Fibroblast of lung (primary cell): ENCODE results near the gene PCSK4. TPM values are rescaled to one million over a fixed set of nuclear protein-coding genes. Genes with fewer than 3 reads are reported as not detected.
A peak's percentile ranks its signal among the peaks of the same experiment; 100 is the strongest.

Experiments
- DNase-seq, 2 donors: peaks; one replicate each; pipeline versions ENCODE4 v3.0.0 to v3.0.0-alpha.2; 2010; ENCODE audit warnings: low read depth in 2 of 2
- H2AFZ ChIP-seq: 2 replicates; pipeline ENCODE4 v1.5.1; 2012; ENCODE audit warnings: low read length, control low read depth, inconsistent platforms
- H3K27ac ChIP-seq: 2 replicates; pipeline ENCODE4 v1.5.1; 2011; ENCODE audit warnings: low read length, control low read depth; ENCODE audit not compliant: insufficient read depth
- H3K27me3 ChIP-seq: 2 replicates; pipeline ENCODE4 v1.5.1; 2011; ENCODE audit warnings: mild to moderate bottlenecking, low read length; ENCODE audit not compliant: control insufficient read depth, insufficient read depth
- H3K36me3 ChIP-seq: 2 replicates; pipeline ENCODE4 v1.5.1; 2011; ENCODE audit warnings: low read length; ENCODE audit not compliant: control insufficient read depth, insufficient read depth
- H3K4me1 ChIP-seq: 2 replicates; pipeline ENCODE4 v1.5.1; 2011; ENCODE audit warnings: low read length; ENCODE audit not compliant: control insufficient read depth, insufficient read depth; ENCODE audit errors: extremely low read depth
- H3K4me2 ChIP-seq: 2 replicates; pipeline ENCODE4 v1.5.1; 2011; ENCODE audit warnings: low read length, control low read depth; ENCODE audit not compliant: insufficient read depth; ENCODE audit errors: extremely low read depth
- H3K4me3 ChIP-seq, 4 experiments: fragments of 200-600 bp in 1 of 4; sonication (generic) in 1 of 4; replicated peaks in 1 of 4; 2 replicates each; pipeline ENCODE4 v1.5.1; 2011 to 2016; ENCODE audit warnings: low read length in 4 of 4, low read depth in 3 of 4, mild to moderate bottlenecking in 3 of 4, control low read depth in 2 of 4, inconsistent platforms in 1 of 4, mixed read lengths in 1 of 4; ENCODE audit not compliant: insufficient read depth in 1 of 4; ENCODE audit errors: control extremely low read depth in 1 of 4
- H3K79me2 ChIP-seq: 2 replicates; pipeline ENCODE4 v1.5.1; 2012; ENCODE audit warnings: mild to moderate bottlenecking, low read length, inconsistent platforms; ENCODE audit not compliant: control insufficient read depth, insufficient read depth
- H3K9ac ChIP-seq: 2 replicates; pipeline ENCODE4 v1.5.1; 2011; ENCODE audit warnings: mild to moderate bottlenecking, low read length, control low read depth; ENCODE audit not compliant: insufficient read depth
- H3K9me3 ChIP-seq: 2 replicates; pipeline ENCODE4 v1.5.1; 2012; ENCODE audit warnings: low read depth, low read length; ENCODE audit not compliant: control insufficient read depth, insufficient read depth
- H4K20me1 ChIP-seq: 2 replicates; pipeline ENCODE4 v1.5.1; 2011; ENCODE audit warnings: low read length; ENCODE audit not compliant: control insufficient read depth, insufficient read depth; ENCODE audit errors: extremely low read depth
- EZH2 ChIP-seq: IDR thresholded peaks from 2 replicates; pipeline ENCODE4 v1.5.1; 2012; ENCODE audit warnings: low read length, control low read depth, mild to moderate bottlenecking; ENCODE audit errors: missing control alignments
- polyA plus RNA-seq, 2 donors: library from polyadenylated mRNA; depleted of rRNA in 1 of 2; stranded (reverse) in 1 of 2; unstranded in 1 of 2; fragments of >200 nt; gene quantifications; 2 replicates each; pipeline ENCODE4 v1.2.1, GENCODE V29; 2011 to 2012; ENCODE audit warnings: missing spikeins in 1 of 2
- total RNA-seq: library from RNA; depleted of rRNA; stranded (reverse); fragments of >200 nt; gene quantifications from 2 replicates; pipeline ENCODE4 v1.2.1, GENCODE V29; 2014
- TF ChIP-seq, protein P1 (sequence below), 2 donors: IDR thresholded peaks in 1 of 2; conservative IDR thresholded peaks in 1 of 2; 1 replicate in 1 of 2; 2 replicates in 1 of 2; pipeline ENCODE4 v1.5.1; 2011 to 2012; ENCODE audit warnings: low read length in 2 of 2, control low read depth in 1 of 2, inconsistent platforms in 1 of 2, low read depth in 1 of 2, mild to moderate bottlenecking in 1 of 2

PCSK4 gene
- total and polyA plus RNA-seq, 2 donors (not counting 1 experiment from before 2014, with no cell fraction given), result 0.28 to 3.5 TPM

GRCh38 chr19:1503925-1504773 lies 14.0 kb upstream of the PCSK4 start:
- Histone ChIP-seq H3K4me3 (no peak overlapping the region), H3K79me2 (no peaks in the 10 kb centered on the region), H3K9me3 (no peaks in the 10 kb centered on the region), H3K4me2 (no peak overlapping the region), H3K36me3 (no peaks in the 10 kb centered on the region), H4K20me1 (no peaks in the 10 kb centered on the region), H3K4me1 (peaks cover 2% of the 10 kb centered on the region), H2AFZ (no peak overlapping the region), H3K27me3 (peaks cover 9% of the 10 kb centered on the region), H3K9ac (no peak overlapping the region), H3K27ac (no peak overlapping the region)
- TF ChIP-seq, protein P1, sequence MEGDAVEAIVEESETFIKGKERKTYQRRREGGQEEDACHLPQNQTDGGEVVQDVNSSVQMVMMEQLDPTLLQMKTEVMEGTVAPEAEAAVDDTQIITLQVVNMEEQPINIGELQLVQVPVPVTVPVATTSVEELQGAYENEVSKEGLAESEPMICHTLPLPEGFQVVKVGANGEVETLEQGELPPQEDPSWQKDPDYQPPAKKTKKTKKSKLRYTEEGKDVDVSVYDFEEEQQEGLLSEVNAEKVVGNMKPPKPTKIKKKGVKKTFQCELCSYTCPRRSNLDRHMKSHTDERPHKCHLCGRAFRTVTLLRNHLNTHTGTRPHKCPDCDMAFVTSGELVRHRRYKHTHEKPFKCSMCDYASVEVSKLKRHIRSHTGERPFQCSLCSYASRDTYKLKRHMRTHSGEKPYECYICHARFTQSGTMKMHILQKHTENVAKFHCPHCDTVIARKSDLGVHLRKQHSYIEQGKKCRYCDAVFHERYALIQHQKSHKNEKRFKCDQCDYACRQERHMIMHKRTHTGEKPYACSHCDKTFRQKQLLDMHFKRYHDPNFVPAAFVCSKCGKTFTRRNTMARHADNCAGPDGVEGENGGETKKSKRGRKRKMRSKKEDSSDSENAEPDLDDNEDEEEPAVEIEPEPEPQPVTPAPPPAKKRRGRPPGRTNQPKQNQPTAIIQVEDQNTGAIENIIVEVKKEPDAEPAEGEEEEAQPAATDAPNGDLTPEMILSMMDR (conservative IDR thresholded peaks at IDR 0.05 in 1 of 2, IDR thresholded peaks at IDR 0.05 in 1 of 2; ENCODE audit: low read depth in 1 of 2, low read length in 2 of 2), result no peak
- no peak for TF ChIP-seq EZH2
- DNase-seq, result no peak

- peak in 1 of 2 donors; percentile 20 for DNase-seq
- Histone ChIP-seq H3K9me3 (no peaks in the 10 kb centered on the region), H3K27ac (no peak overlapping the region), H3K4me3 (peak overlapping the region in 1 of 4 experiments; percentile 28), H2AFZ (no peak overlapping the region), H3K27me3 (peaks cover 9% of the 10 kb centered on the region), H3K79me2 (no peaks in the 10 kb centered on the region), H4K20me1 (no peaks in the 10 kb centered on the region), H3K9ac (no peak overlapping the region), H3K36me3 (no peaks in the 10 kb centered on the region), H3K4me2 (peak overlapping the region; percentile 48), H3K4me1 (peaks cover 2% of the 10 kb centered on the region)
- TF ChIP-seq, protein P1 (conservative IDR thresholded peaks at IDR 0.05 in 1 of 2, IDR thresholded peaks at IDR 0.05 in 1 of 2; ENCODE audit: low read depth in 1 of 2, low read length in 2 of 2), result peak; percentile 54 to 60
- peak; percentile 76 for TF ChIP-seq EZH2
Observed at GRCh38 chr19:1503089-1503924, 13.2 kb upstream of the PCSK4 start.

- Histone ChIP-seq H3K4me3 (no peak overlapping the region), H3K9me3 (no peaks in the 10 kb centered on the region), H3K27ac (no peak overlapping the region), H3K9ac (no peak overlapping the region), H3K79me2 (no peaks in the 10 kb centered on the region), H4K20me1 (no peaks in the 10 kb centered on the region), H3K27me3 (peaks cover 9% of the 10 kb centered on the region), H3K4me1 (peaks cover 2% of the 10 kb centered on the region), H2AFZ (no peak overlapping the region), H3K4me2 (peak overlapping the region; percentile 48), H3K36me3 (no peaks in the 10 kb centered on the region)
- no peak for DNase-seq
- TF ChIP-seq, protein P1 (conservative IDR thresholded peaks at IDR 0.05 in 1 of 2, IDR thresholded peaks at IDR 0.05 in 1 of 2; ENCODE audit: low read depth in 1 of 2, low read length in 2 of 2), result no peak
Observed at GRCh38 chr19:1502433-1503088, 12.4 kb upstream of the PCSK4 start.
